Adipose tissue (tissue), 3 donors: Measurements from ENCODE around the gene SOHLH2. TPM values are rescaled to one million over a fixed set of nuclear protein-coding genes. Genes with fewer than 3 reads are reported as not detected.

Source experiments
- H3K27ac ChIP-seq: one replicate; pipeline ENCODE4 v1.5.1; 2013; ENCODE audit warnings: low read depth, low read length
- WGBS, 3 donors: extraction: QIAGEN DNeasy Blood & Tissue Kit; methylation state at CpG; one replicate each; pipeline ENCODE4 v1.1.7; 2013; 5-methylcytosine and 5-hydroxymethylcytosine counted together
- polyA plus RNA-seq, 3 donors: library from polyadenylated mRNA; stranded (reverse); fragments of 200-250 nt; gene quantifications; one replicate each; pipeline ENCODE4 v1.2.3, GENCODE V29; 2013
- donor health status: healthy with polysubstance abuse.
- donor health status: Bipolar disorder and iron deficiency.
- donor health status: healthy.

The SOHLH2 gene
- polyA plus RNA-seq, 3 donors, result 0.04 to 0.07 TPM; not detected in 1

DNA sequence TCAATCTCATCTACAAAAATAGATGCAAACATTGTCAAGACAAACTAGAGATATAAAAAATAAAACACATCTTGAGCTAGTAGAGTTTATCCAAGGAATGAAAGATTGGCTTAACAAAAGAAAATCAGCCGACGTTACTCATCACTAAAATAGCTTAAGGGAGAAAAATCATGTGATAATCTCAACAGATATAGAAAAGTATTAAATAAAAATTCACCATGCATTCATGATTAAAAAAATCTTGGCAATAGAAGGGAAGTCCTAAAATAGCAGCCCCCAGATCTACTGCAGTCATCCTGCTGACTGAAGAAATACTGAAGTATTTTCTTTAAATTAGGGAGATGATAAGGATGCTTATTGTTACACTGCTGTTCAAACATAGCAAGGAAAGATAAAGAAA is 70.6 kb downstream of the SOHLH2 start:
- 67 to 87% (median 73%) methylated on average over 2 of the region's 2 CpGs for WGBS, 3 donors

DNA sequence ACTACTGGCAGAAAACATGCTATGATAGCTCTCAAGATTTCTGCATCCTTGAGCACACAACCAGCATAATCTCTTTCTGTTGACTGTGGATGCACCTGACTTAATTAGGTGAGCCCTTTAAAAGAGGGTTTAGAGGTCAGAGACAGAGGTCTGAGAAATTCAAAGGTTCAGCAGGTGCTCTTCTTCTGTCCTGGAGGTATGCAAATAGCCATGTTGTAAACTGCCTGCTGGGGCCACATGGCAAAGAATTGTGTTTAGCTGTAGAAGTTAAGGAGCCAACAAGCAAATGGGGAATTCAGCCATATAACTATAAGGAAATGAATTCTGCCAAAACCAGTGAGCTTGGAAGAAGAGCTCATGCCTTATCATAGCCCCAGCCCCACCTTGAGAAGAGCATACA is 71.6 kb downstream of the SOHLH2 start:
- no peak overlapping the region for H3K27ac ChIP-seq

More for the DNA sequence above, 70.6 kb downstream of the SOHLH2 start:
- no peak overlapping the region for H3K27ac ChIP-seq

DNA sequence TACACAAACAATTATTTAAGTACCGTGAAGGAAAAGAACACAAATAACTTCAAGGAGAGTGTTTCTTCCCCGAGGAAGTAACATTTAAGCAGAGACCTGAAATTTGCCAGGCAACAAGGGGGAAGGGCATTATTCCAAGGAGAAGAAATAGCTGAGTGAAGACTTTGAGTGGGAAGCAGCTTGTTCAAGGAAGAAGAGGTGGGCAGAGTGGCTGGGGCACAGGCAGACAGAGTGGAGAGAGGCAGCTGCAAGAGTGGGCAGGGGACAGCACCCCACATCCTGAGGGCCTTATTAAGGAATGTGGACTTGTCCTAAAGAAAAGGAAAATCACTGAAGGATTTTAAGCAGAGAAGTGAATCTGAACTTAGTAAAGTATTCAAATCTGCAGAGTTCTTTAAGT is 78.5 kb downstream of the SOHLH2 start:
- no peak overlapping the region for H3K27ac ChIP-seq
- 76 to 83% (median 82%) methylated on average over 2 of the region's 2 CpGs for WGBS, 3 donors

DNA sequence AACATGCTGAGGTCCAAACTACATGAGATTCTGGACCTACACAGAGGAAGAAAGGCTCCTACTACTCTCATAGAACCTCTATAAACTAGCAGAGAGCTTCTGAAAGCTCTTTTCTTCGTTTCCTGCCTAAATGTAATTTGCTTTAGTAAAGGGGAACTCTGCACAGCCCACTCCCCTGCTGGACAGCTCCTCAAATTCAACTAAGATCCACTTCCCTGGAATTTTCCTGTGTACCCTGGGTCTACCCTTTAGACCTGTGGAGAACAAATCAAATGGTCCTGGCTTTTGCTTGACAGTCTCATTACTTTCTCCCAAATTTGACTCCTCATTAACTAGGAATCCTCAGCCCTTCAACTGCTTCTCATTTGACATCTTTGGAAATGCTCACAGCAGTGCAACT is 79.7 kb downstream of the SOHLH2 start:
- H3K27ac ChIP-seq, result no peak overlapping the region
- WGBS, 3 donors, result 49 to 62% (median 59%) methylated on average over 1 of the region's 1 CpG

DNA sequence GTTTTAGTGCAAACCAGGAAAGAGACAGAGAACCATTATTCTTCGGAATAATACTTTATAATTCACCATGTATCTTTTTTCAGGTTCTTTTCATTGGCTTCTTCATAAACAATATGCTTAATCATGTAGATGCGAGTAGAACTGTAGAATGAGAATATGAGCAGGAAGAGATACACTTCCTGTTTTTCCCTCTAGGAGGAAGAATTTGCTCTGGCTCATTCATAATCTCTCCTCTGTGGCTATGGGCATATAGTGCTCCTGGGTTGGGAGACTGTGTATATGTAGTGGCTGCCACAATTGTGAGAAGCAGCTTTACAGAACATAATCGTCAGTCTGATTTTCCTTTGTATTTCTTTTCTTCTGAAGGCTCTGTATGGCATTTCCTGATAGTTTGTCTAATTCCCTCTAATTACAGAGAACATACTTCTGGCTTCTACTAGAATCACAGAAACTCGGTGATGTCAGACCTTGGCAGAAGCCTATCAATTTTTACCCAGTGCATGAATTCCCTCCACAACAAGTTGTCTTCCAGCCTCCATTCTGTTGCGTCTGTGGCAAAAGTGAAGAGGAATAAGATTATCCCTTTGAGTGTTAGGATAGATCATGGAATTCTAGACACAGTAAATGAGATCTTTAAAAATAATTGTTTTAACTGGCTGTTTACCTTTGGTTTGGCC is 80.3 kb downstream of the SOHLH2 start:
- 47 to 68% (median 57%) methylated on average over 5 of the region's 5 CpGs for WGBS, 3 donors
- H3K27ac ChIP-seq, result no peak overlapping the region

DNA sequence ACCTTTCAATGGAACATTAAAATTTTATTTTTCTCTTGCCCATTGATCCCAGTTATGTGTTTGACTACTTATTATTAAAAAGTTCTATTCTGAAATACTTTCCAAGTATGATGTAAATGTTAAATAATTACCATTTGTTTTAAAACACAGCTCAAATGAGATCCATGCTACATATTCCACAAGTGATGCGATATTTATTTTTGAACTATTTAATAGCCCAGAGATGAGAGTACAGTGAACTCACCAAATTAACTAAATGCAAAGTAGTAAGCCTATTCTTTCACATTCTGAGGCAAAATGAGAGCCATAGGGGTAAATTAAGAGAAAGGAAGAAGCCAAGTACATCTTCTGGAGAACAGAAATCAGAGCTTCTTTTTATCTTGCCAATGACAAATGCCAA is 82.0 kb downstream of the SOHLH2 start:
- WGBS, 3 donors, result 68 to 91% (median 72%) methylated on average over 1 of the region's 1 CpG
- no peak overlapping the region for H3K27ac ChIP-seq

DNA sequence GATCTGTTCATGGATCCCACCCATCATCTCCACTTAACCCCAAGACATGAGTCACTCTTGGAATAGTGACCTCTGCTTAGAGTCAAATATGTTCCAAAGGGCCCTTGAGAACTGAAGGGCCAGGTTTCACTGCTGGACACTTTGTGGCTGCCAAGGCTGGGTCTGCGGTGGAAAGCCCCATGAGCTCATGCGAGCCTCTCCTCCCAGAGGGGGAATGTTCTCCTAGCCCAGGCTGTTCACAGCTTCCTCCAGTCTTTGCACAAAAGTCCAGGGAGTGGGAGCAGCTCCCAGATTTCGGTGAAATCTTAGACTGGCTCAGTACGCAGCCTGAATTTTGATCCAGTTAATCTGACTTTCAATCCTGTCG is 82.4 kb downstream of the SOHLH2 start:
- 44 to 73% (median 63%) methylated on average over 5 of the region's 5 CpGs for WGBS, 3 donors
- no peak overlapping the region for H3K27ac ChIP-seq

DNA sequence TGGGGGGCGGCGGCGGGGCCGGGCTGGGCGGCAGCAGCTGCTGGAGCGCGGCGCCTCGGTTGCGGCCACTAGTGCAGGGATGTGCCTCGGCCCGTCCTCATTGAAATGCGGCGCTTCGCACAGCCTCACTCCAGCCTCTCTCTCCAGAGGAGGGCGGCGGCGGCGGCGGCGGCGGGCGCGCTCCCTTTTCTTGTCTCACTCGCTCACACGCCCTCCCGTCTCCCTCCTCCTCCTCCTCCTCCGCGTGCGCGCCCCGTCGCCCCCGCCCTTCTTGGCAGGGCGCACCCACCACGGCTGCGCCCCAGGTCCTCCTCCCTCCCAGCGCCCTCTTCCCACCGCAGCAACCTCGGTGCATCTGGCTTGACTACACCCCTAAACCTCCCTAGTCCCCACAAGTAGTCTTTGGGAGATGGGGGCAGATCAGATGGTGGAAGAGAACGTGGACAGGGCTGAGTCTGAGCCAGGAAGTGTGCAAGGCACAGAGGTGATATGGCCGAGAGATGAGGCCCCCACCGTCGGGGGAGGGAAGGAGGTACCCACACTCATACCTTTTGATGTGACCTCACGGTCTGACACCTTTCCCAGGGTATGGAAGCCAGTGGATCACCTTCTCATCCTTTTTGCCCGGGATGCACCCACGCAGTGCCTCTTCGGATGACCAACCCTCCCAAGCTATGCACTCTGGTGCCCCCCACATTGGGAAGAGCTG is 83.0 kb downstream of the SOHLH2 start, which contains the start of gene DCLK1:
TSS of gene DCLK1 (minus strand) at position 161 of the 709 bp plus-strand sequence.
- WGBS, 3 donors, result 5 to 12% (median 6%) methylated on average over 35 to 47 of the region's 48 CpGs
- no peak within 1 kb of the TSS for H3K27ac ChIP-seq

DNA sequence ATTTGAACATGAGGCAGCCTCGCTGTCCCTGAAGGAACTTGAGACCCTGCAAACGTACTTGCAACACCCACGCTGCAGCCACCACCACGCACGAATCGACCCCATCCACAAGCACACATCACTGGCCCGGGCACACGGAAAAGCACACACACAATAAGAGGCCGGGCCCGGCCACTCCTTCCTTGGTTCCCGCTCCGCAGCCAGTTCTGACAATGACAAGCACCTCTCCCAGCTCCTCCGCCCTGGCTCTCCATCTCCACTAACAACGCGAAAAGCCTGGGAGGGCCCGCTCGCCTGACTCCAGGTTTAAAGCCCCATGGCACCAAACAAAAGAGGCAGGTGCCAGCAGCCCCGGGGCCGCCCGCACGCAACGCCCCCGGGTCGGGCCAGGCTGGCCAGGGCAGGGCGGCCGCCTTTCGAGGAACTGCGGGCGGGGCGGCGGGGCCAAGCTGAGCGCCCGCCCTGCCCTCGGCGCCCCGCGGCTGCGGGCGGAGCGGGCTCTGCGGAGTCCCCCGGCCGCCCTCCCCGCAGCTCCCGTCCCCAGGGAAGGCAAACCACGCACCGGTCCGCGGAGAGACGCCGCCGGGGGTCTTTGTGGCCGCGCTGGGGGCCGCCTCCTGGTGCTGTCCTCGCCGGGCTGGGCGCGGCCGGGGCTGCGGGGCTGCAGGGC is 83.7 kb downstream of the SOHLH2 start:
- WGBS, 3 donors, result 1 to 2% (median 1%) methylated on average over 44 to 61 of the region's 61 CpGs
- no peak overlapping the region for H3K27ac ChIP-seq

DNA sequence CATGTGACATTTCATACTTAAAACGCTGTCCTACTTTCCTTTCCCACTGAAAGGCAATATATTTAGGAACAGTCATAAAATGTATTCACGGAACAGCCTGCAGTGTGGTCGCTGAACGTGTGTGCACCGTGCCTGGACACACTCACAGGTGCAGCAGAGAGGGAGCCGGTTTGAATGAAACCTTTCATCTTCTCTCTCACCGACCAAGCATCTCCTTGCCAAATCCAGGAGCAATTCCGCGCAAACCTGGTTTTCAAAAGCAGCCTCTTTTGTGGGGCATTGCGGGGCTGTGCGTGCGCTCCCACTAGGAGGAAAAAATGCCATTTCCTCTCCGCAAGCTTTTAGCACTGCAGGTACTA is 84.2 kb downstream of the SOHLH2 start:
- no peak overlapping the region for H3K27ac ChIP-seq
- 15 to 24% (median 15%) methylated on average over 13 of the region's 13 CpGs for WGBS, 3 donors

DNA sequence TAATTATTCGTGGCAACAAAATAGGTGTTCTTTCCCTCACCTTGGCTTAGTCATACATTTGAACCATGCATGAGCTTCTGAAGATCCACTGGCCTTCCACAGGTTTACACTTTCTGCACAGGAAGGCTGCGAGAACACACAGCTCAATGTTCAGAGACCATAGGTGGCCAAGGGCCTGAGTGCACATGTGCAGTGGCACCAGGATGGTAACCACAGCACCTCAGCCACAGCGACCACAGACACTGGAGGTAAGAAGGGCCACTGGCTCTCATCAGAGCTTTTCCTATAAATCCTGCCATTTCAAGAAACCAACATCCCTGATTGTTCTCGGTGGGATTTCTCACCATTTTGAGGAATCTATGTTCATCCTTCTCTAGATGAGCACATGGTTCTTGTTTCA is 84.8 kb downstream of the SOHLH2 start:
- 72 to 87% (median 78%) methylated on average over 4 of the region's 4 CpGs for WGBS, 3 donors
- no peak overlapping the region for H3K27ac ChIP-seq

DNA sequence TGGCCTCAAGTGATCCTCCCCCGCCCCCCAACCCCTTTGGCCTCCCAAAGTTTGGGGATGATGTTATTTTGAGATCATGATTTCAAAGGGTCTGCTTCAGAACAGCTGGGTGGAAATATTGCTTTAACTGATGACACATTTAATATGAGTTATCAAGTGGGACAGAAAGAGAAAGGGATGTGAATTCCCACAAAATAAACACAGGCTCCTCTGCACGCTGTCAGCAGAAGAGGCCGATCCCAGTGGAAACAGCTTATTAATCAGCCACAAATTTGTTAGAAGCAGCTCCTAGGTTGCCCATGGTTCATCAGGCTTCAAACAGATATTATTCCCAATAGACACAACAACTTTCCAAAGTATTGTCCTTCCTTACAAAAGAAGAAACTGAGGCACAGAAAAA is 87.9 kb downstream of the SOHLH2 start:
- 64 to 77% (median 65%) methylated on average over 3 of the region's 3 CpGs for WGBS, 3 donors

DNA sequence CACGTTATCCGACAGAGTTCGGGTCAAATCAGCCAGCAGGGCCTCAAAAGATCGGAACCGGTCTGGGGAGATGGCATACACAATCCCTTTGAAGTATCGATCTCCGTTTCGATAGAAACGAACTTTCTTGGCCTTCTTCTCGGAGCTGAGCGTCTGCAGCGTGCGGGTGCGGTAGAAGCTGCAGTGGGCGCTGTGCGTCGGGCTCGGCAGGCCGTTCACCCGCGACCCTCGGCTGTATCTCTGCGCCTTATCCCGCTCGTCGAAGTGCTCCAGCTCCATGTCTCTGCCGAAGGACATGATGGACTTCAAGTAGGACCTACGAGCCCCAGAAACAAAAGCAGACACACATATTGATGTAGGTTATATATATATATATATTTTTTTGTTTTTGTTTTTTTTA is 88.5 kb downstream of the SOHLH2 start:
- H3K27ac ChIP-seq, result no peak overlapping the region
- WGBS, 3 donors, result 84 to 90% (median 86%) methylated on average over 28 of the region's 28 CpGs

More for the DNA sequence above, 87.9 kb downstream of the SOHLH2 start:
- H3K27ac ChIP-seq, result no peak overlapping the region

DNA sequence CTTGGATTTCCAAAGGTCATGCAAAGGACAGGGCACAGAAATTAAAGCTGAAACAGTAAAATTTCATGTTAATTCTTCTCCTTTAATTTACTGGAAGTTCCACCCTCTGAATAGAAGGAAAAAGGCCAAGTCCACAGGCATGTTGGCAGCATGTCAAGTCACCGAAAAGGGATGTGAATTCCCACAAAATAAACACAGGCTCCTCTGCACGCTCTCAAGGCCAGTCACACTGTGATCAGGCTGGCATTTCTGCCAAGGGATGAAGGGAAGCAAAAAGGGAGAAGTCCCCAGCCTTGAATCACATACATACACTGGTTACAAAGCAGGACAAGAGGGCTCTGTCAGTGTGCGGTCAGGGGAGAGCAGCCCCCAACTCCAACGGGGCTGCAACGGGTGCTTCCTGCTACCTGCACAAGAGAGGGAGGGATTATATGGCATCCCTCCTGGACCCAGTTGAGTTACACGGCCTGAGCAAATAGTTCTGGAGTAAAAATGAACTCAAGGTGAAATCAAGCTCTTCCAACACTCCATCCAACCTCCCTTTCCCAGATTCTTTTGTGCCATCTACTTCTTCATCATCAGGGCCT is 90.0 kb downstream of the SOHLH2 start:
- WGBS, 3 donors, result 34 to 58% (median 56%) methylated on average over 6 of the region's 6 CpGs
- no peak overlapping the region for H3K27ac ChIP-seq

Other genes with a start within 250 kb of the SOHLH2 start
- 100 to 1,000 TPM in 1 of 3 donors, 1 to 10 TPM in 2; 1.2 to 113 (median 7.3) TPM for gene DCLK1, start 83.2 kb downstream of the SOHLH2 start, polyA plus RNA-seq
- under 1 TPM; 0.21 to 0.79 (median 0.24) TPM for gene CCDC169, start 83.3 kb upstream of the SOHLH2 start, polyA plus RNA-seq
- 10 to 100 TPM in 2 of 3 donors, 1 to 10 TPM in 1; 7.6 to 52.0 (median 33.5) TPM for gene SPART, start 131.8 kb upstream of the SOHLH2 start, polyA plus RNA-seq
- under 1 TPM in 2 of 3 donors, not detected in 1; 0.24 to 0.34 TPM for gene CCNA1, start 217.9 kb upstream of the SOHLH2 start, polyA plus RNA-seq